Measurements from ENCODE around the gene DKK3.

The DKK3 gene

GRCh38 chr11:11966826-11967668 is 41.4 kb downstream of the DKK3 start:
- peak; percentile 64 for DNase-seq (ENCODE audit: low spot score)

- no peak for DNase-seq (ENCODE audit: low spot score)
Observed at GRCh38 chr11:11966354-11966741, 42.1 kb downstream of the DKK3 start.

GRCh38 chr11:11965656-11966353 is 42.6 kb downstream of the DKK3 start:
- no peak for DNase-seq (ENCODE audit: low spot score)

- no peak for DNase-seq (ENCODE audit: low spot score)
Observed at GRCh38 chr11:11965192-11965591, 43.2 kb downstream of the DKK3 start.

GRCh38 chr11:11964774-11965150 is 43.7 kb downstream of the DKK3 start:
- no peak for DNase-seq (ENCODE audit: low spot score)

GRCh38 chr11:11963842-11964773 is 44.3 kb downstream of the DKK3 start:
- DNase-seq (ENCODE audit: low spot score), result no peak

- no peak for DNase-seq (ENCODE audit: low spot score)
Observed at GRCh38 chr11:11963067-11963466, 45.4 kb downstream of the DKK3 start.

GRCh38 chr11:11961399-11962028 is 46.9 kb downstream of the DKK3 start:
- no peak for DNase-seq (ENCODE audit: low spot score)

- no peak for DNase-seq (ENCODE audit: low spot score)
Observed at GRCh38 chr11:11960687-11961086, 47.7 kb downstream of the DKK3 start.

GRCh38 chr11:11959601-11960000 is 48.8 kb downstream of the DKK3 start:
- DNase-seq (ENCODE audit: low spot score), result no peak

- DNase-seq (ENCODE audit: low spot score), result no peak
Observed at GRCh38 chr11:11958403-11959231, 49.8 kb downstream of the DKK3 start.

GRCh38 chr11:11956006-11956405 is 52.4 kb downstream of the DKK3 start:
- no peak for DNase-seq (ENCODE audit: low spot score)

- DNase-seq (ENCODE audit: low spot score), result no peak
Observed at GRCh38 chr11:11952036-11952435, 56.4 kb downstream of the DKK3 start.

GRCh38 chr11:11949482-11949881 is 58.9 kb downstream of the DKK3 start:
- DNase-seq (ENCODE audit: low spot score), result no peak

GRCh38 chr11:11948242-11948947 is 60.0 kb downstream of the DKK3 start:
- no peak for DNase-seq (ENCODE audit: low spot score)

GRCh38 chr11:11947825-11948224 is 60.6 kb downstream of the DKK3 start:
- DNase-seq (ENCODE audit: low spot score), result no peak

GRCh38 chr11:11946878-11947277 is 61.5 kb downstream of the DKK3 start:
- DNase-seq (ENCODE audit: low spot score), result no peak

- DNase-seq (ENCODE audit: low spot score), result peak; percentile 67
Observed at GRCh38 chr11:11946180-11946579, 62.2 kb downstream of the DKK3 start.

- no peak for DNase-seq (ENCODE audit: low spot score)
Observed at GRCh38 chr11:11944444-11944843, 64.0 kb downstream of the DKK3 start.

GRCh38 chr11:11942668-11943067 is 65.8 kb downstream of the DKK3 start:
- DNase-seq (ENCODE audit: low spot score), result no peak

Data from GM03348 (cell line).